ENCODE measurements around the gene PGAP3. TPM values are rescaled to one million over a fixed set of nuclear protein-coding genes. Genes with fewer than 3 reads are reported as not detected.

Gene PGAP3
- total RNA-seq, 4 donors from 2014 or later = 19.9 to 82.6 (median 46.2) TPM

DNA sequence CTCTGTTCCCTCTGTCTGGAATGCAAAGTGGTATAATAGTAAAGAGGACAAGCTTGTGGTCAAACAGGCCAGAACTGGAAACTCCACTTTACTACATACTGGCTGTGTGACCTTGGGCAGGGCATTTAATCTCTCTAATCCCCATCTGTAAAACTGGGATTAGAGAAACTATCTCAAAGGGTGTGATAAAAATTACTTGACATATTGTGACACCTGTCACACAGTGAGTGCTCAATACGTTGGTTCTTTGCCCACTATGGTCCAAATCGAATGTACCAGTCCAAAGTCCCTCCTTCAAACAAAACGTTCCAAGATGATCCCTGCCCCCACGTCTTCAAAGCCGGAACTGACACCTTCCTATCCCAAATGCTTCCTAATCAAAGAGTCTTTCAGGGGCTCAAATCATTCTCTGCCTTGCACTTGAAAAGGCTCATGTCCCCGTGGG, 734 bp downstream of the PGAP3 start:
- intact Hi-C loops (cut with DNase I; ENCODE audit: low total_unique reads) = no loop called here
- peaks cover 0 to 7% (median 0%) of the 10 kb centered on the region in 4 donors for H3K36me3 ChIP-seq
- TF ChIP-seq, protein P1, sequence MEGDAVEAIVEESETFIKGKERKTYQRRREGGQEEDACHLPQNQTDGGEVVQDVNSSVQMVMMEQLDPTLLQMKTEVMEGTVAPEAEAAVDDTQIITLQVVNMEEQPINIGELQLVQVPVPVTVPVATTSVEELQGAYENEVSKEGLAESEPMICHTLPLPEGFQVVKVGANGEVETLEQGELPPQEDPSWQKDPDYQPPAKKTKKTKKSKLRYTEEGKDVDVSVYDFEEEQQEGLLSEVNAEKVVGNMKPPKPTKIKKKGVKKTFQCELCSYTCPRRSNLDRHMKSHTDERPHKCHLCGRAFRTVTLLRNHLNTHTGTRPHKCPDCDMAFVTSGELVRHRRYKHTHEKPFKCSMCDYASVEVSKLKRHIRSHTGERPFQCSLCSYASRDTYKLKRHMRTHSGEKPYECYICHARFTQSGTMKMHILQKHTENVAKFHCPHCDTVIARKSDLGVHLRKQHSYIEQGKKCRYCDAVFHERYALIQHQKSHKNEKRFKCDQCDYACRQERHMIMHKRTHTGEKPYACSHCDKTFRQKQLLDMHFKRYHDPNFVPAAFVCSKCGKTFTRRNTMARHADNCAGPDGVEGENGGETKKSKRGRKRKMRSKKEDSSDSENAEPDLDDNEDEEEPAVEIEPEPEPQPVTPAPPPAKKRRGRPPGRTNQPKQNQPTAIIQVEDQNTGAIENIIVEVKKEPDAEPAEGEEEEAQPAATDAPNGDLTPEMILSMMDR (IDR thresholded peaks at IDR 0.05) = no peak
- peak in 1 of 3 donors; percentile 50 for TF ChIP-seq POLR2AphosphoS5 (IDR thresholded peaks at IDR 0.05)
- H3K27me3 ChIP-seq = no peaks in the 10 kb centered on the region
- no peak for DNase-seq
- peaks cover 8 to 24% (median 18%) of the 10 kb centered on the region in 4 donors for H3K4me1 ChIP-seq
- WGBS, 2 donors (ENCODE audit: low coverage in 1 of 2) = 38 to 45% methylated on average over 5 to 6 of the region's 6 CpGs
- peak overlapping the region; percentile 88 to 94 (median 93) for H3K27ac ChIP-seq
- peak overlapping the region in 3 of 4 donors; percentile 59 to 86 (median 74) for H3K4me3 ChIP-seq
- in situ Hi-C loops (cut with MboI; ENCODE audit: low pct_ligation_motif_present in 1 of 4, low pct_unique_long_range_greater_than_20kb in 1 of 4, low sequenced_read_pairs in 3 of 4) = no loop called here
- H3K9me3 ChIP-seq = no peaks in the 10 kb centered on the region

DNA sequence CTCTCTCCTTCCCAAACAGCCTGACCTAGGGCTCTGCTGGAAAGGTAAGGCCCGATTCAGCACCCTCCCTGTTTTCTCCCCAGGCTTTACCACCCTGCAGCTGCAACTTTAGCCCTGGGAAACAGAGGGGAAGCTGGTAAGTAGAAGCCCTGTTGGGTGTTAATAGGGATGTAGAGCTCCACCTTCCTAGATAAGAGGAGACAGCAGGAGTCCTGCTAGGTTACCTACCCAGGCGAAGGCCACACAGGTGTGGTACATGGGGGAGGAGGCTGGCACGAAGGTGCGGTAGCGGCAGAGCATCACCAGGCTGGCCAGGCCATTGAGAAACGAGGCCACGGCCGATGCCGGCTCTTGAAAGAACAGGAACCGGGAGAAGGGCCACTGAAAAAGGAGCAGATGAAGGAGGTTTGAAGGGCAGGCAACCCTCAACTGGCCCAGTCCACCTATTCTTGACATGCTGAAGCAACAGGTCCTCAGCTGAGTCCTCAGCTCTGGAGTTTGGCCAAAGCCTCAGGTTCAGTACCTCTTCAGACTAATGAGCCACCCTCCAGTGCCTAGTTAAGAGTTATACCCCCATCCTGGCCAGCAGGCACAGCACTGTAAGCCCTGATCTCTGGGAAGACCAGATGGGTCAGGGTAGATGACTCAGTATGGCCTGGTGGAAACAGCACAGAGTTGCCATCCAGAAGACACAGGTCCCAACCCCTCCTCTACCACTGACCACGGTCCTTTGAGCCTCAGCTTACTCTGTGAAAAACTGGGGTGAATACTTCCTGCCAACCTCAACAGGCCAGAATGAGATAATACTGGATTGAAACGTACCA, 3.3 kb downstream of the PGAP3 start:
- no peak overlapping the region for H3K27ac ChIP-seq
- H3K4me3 ChIP-seq = no peak overlapping the region
- no peak for TF ChIP-seq EP300 (IDR thresholded peaks at IDR 0.05; ENCODE audit: low read depth)
- no peak for TF ChIP-seq POLR2A (IDR thresholded peaks at IDR 0.05)
- TF ChIP-seq, protein P1 (IDR thresholded peaks at IDR 0.05) = no peak
- TF ChIP-seq POLR2AphosphoS5 (IDR thresholded peaks at IDR 0.05) = no peak
- no peaks in the 10 kb centered on the region for H3K27me3 ChIP-seq
- H3K4me1 ChIP-seq = peaks cover 11 to 33% (median 25%) of the 10 kb centered on the region in 4 donors
- no peak for DNase-seq
- intact Hi-C loops (cut with DNase I; ENCODE audit: low total_unique reads) = no loop called here
- in situ Hi-C loops (cut with MboI; ENCODE audit: low pct_ligation_motif_present in 1 of 4, low pct_unique_long_range_greater_than_20kb in 1 of 4, low sequenced_read_pairs in 3 of 4) = no loop called here
- 92% methylated on average over 12 of the region's 12 CpGs; no CpG with 5 or more reads in 1 of the 2 donors for WGBS, 2 donors (ENCODE audit: low coverage in 1 of 2)
- H3K9me3 ChIP-seq = no peaks in the 10 kb centered on the region
- peaks cover 0 to 13% (median 0%) of the 10 kb centered on the region in 4 donors for H3K36me3 ChIP-seq

GRCh38 chr17:39683295-39683939, 4.4 kb downstream of the PGAP3 start:
- Histone ChIP-seq H3K27ac (no peak overlapping the region), H3K27me3 (no peaks in the 10 kb centered on the region), H3K9me3 (no peaks in the 10 kb centered on the region), H3K36me3 (peaks cover 0 to 13% (median 0%) of the 10 kb centered on the region in 4 donors), H3K4me1 (peaks cover 8 to 34% (median 28%) of the 10 kb centered on the region in 4 donors), H3K4me3 (no peak overlapping the region)
- 90 to 91% methylated on average over 5 to 9 of the region's 9 CpGs for WGBS, 2 donors (ENCODE audit: low coverage in 1 of 2)
- no peak for DNase-seq
- intact Hi-C loops (cut with DNase I; ENCODE audit: low total_unique reads) = no loop called here
- no peak for TF ChIP-seq POLR2AphosphoS5 (IDR thresholded peaks at IDR 0.05)
- no peak for TF ChIP-seq EP300 (IDR thresholded peaks at IDR 0.05; ENCODE audit: low read depth)
- TF ChIP-seq, protein P1 (IDR thresholded peaks at IDR 0.05) = no peak
- TF ChIP-seq POLR2A (IDR thresholded peaks at IDR 0.05) = no peak
- in situ Hi-C loops (cut with MboI; ENCODE audit: low pct_ligation_motif_present in 1 of 4, low pct_unique_long_range_greater_than_20kb in 1 of 4, low sequenced_read_pairs in 3 of 4) = no loop called here

DNA sequence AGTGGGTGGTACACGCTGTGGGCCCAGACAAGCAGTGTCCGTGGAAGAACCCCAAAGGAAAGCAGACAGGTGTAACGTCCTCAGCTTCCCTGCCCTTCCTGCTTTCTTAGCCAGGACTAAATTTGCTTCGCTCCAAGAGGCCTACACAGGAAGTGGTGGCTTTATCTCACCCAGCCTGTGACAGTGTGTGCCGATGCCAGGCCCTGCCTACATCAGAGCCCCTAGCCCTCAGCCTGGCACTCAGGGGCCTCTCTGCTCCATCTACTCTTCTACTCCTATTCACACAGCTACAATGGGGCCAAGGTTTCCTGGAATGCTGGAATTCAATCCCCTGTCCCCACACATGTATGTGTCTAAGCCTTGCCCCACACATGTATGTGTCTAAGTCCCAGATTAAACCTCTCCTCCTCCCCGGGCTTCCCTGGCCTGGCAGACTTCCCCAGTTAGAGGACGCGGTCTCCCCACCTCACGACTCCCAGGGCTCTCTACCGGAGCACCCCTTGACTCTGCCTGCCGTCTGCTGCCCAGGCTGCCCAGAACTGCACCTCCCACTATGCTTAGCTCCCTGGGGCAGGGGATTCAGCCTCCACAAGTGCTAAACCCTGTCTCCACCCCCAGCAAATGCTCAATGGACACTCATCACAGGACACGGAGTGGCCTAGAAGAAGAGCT, 8.2 kb downstream of the PGAP3 start:
- WGBS, 2 donors (ENCODE audit: low coverage in 1 of 2) = 64% methylated on average over 12 of the region's 12 CpGs; no CpG with 5 or more reads in 1 of the 2 donors
- Histone ChIP-seq H3K27me3 (no peaks in the 10 kb centered on the region), H3K27ac (peak overlapping the region; percentile 64 to 82 (median 76)), H3K4me3 (no peak overlapping the region), H3K36me3 (peaks cover 0 to 12% (median 0%) of the 10 kb centered on the region in 4 donors), H3K4me1 (peaks cover 21 to 49% (median 47%) of the 10 kb centered on the region in 4 donors), H3K9me3 (no peaks in the 10 kb centered on the region)
- in situ Hi-C loops (cut with MboI; ENCODE audit: low pct_ligation_motif_present in 1 of 4, low pct_unique_long_range_greater_than_20kb in 1 of 4, low sequenced_read_pairs in 3 of 4) (no loop called here), intact Hi-C loops (cut with DNase I; ENCODE audit: low total_unique reads) (no loop called here)
- no peak for DNase-seq
- TF ChIP-seq POLR2AphosphoS5 (IDR thresholded peaks at IDR 0.05) (no peak), EP300 (IDR thresholded peaks at IDR 0.05; ENCODE audit: low read depth) (no peak), POLR2A (IDR thresholded peaks at IDR 0.05) (peak; percentile 35)
- TF ChIP-seq, protein P1 (IDR thresholded peaks at IDR 0.05) = peak in 1 of 5 experiments; percentile 22

Data from transverse colon (tissue), 4 donors.